Measurements from ENCODE around the gene PSMG1. TPM values are rescaled to one million over a fixed set of nuclear protein-coding genes. Genes with fewer than 3 reads are reported as not detected.
"Not testable (repeated sequence)": the region's sequence is repeated elsewhere in the genome, so short reads cannot be mapped to it uniquely, and the experiment has no call there.

PSMG1 gene
- total and polyA plus RNA-seq, 5 experiments from 2014 or later = 10.7 to 39.0 (median 27.3) TPM

GRCh38 chr21:39150316-39150715 lies 32.9 kb downstream of the PSMG1 start:
- no peaks in the 10 kb centered on the region for H3K9me3 Mint-ChIP-seq
- H3K27me3 Mint-ChIP-seq = peaks cover 2 to 10% (median 3%) of the 10 kb centered on the region in 5 donors
- no peak for ATAC-seq
- no peaks in the 10 kb centered on the region for H3K36me3 Mint-ChIP-seq
- H3K4me3 Mint-ChIP-seq = no peak overlapping the region
- no peak for DNase-seq
- no peak overlapping the region for H3K27ac Mint-ChIP-seq
- POLR2A ChIA-PET = no interaction called here
- H3K4me1 Mint-ChIP-seq = no peaks in the 10 kb centered on the region

GRCh38 chr21:39149882-39150281 lies 33.4 kb downstream of the PSMG1 start:
- H3K4me1 Mint-ChIP-seq = no peaks in the 10 kb centered on the region
- no peak for DNase-seq
- H3K9me3 Mint-ChIP-seq = peaks cover 0 to 3% (median 0%) of the 10 kb centered on the region in 9 donors
- peaks cover 0 to 10% (median 3%) of the 10 kb centered on the region in 5 donors for H3K27me3 Mint-ChIP-seq
- no peak overlapping the region for H3K27ac Mint-ChIP-seq
- no peak for ATAC-seq
- POLR2A ChIA-PET = no interaction called here
- peaks cover 0 to 3% (median 0%) of the 10 kb centered on the region in 3 donors for H3K36me3 Mint-ChIP-seq
- no peak overlapping the region for H3K4me3 Mint-ChIP-seq

GRCh38 chr21:39148975-39149374 lies 34.3 kb downstream of the PSMG1 start:
- H3K27me3 Mint-ChIP-seq = peaks cover 0 to 10% (median 3%) of the 10 kb centered on the region in 5 donors
- no peaks in the 10 kb centered on the region for H3K4me1 Mint-ChIP-seq

GRCh38 chr21:39144191-39144590 lies 39.1 kb downstream of the PSMG1 start:
- Mint-ChIP-seq H3K4me1 (no peaks in the 10 kb centered on the region), H3K27me3 (peaks cover 0 to 2% (median 0%) of the 10 kb centered on the region in 5 donors), H3K36me3 (peaks cover 0 to 4% (median 0%) of the 10 kb centered on the region in 3 donors), H3K27ac (no peak overlapping the region), H3K9me3 (peaks cover 0 to 5% (median 0%) of the 10 kb centered on the region in 9 donors), H3K4me3 (no peak overlapping the region)
- DNase-seq (no peak), ATAC-seq (no peak)
- POLR2A ChIA-PET = no interaction called here

More at GRCh38 chr21:39148975-39149374, 34.3 kb downstream of the PSMG1 start:
- Mint-ChIP-seq H3K4me3 (no peak overlapping the region), H3K9me3 (peaks cover 0 to 5% (median 0%) of the 10 kb centered on the region in 9 donors), H3K36me3 (peaks cover 0 to 4% (median 0%) of the 10 kb centered on the region in 3 donors), H3K27ac (no peak overlapping the region)
- POLR2A ChIA-PET = no interaction called here
- DNase-seq (no peak), ATAC-seq (no peak)

- Mint-ChIP-seq H3K27ac (peak overlapping the region in 1 of 10 donors; percentile 47), H3K9me3 (peaks cover 0 to 5% (median 0%) of the 10 kb centered on the region in 9 donors), H3K27me3 (peaks cover 0 to 4% (median 2%) of the 10 kb centered on the region in 5 donors), H3K36me3 (peaks cover 0 to 4% (median 0%) of the 10 kb centered on the region in 3 donors), H3K4me3 (no peak overlapping the region), H3K4me1 (no peaks in the 10 kb centered on the region)
- no peak for ATAC-seq
- POLR2A ChIA-PET = no interaction called here
- DNase-seq = no peak
Measured at GRCh38 chr21:39142972-39143371, 40.3 kb downstream of the PSMG1 start.

- no peak for DNase-seq
- peaks cover 0 to 4% (median 0%) of the 10 kb centered on the region in 3 donors for H3K36me3 Mint-ChIP-seq
- POLR2A ChIA-PET = no interaction called here
Measured at GRCh38 chr21:39141502-39141901, 41.7 kb downstream of the PSMG1 start.

GRCh38 chr21:39137248-39138178 lies 45.7 kb downstream of the PSMG1 start:
- DNase-seq = no peak

More at GRCh38 chr21:39141502-39141901, 41.7 kb downstream of the PSMG1 start:
- Mint-ChIP-seq H3K4me1 (no peaks in the 10 kb centered on the region), H3K9me3 (peaks cover 0 to 5% (median 0%) of the 10 kb centered on the region in 9 donors), H3K27ac (no peak overlapping the region), H3K27me3 (peaks cover 0 to 4% (median 2%) of the 10 kb centered on the region in 5 donors), H3K4me3 (no peak overlapping the region)
- ATAC-seq = no peak

GRCh38 chr21:39136711-39137110 lies 46.5 kb downstream of the PSMG1 start:
- H3K27ac Mint-ChIP-seq = no peak overlapping the region
- no peaks in the 10 kb centered on the region for H3K4me1 Mint-ChIP-seq
- H3K36me3 Mint-ChIP-seq = no peaks in the 10 kb centered on the region
- POLR2A ChIA-PET = no interaction called here
- peaks cover 0 to 1% (median 0%) of the 10 kb centered on the region in 9 donors for H3K9me3 Mint-ChIP-seq
- DNase-seq (no peak), ATAC-seq (no peak)
- no peak overlapping the region for H3K4me3 Mint-ChIP-seq
- peaks cover 0 to 4% (median 2%) of the 10 kb centered on the region in 5 donors for H3K27me3 Mint-ChIP-seq

More at GRCh38 chr21:39137248-39138178, 45.7 kb downstream of the PSMG1 start:
- Mint-ChIP-seq H3K36me3 (no peaks in the 10 kb centered on the region), H3K27me3 (peaks cover 0 to 4% (median 2%) of the 10 kb centered on the region in 5 donors), H3K9me3 (no peaks in the 10 kb centered on the region), H3K4me1 (no peaks in the 10 kb centered on the region), H3K27ac (no peak overlapping the region), H3K4me3 (no peak overlapping the region)
- POLR2A ChIA-PET = no interaction called here
- no peak for ATAC-seq

- POLR2A ChIA-PET, ATAC-seq: not testable (repeated sequence)
Measured at GRCh38 chr21:39136138-39136537, 47.1 kb downstream of the PSMG1 start.

GRCh38 chr21:39134288-39134810 lies 48.9 kb downstream of the PSMG1 start:
- Mint-ChIP-seq H3K9me3 (peaks cover 0 to 1% (median 0%) of the 10 kb centered on the region in 9 donors), H3K4me3 (no peak overlapping the region), H3K36me3 (peaks cover 0 to 2% (median 0%) of the 10 kb centered on the region in 3 donors), H3K4me1 (no peaks in the 10 kb centered on the region), H3K27ac (no peak overlapping the region), H3K27me3 (peaks cover 0 to 2% (median 2%) of the 10 kb centered on the region in 5 donors)
- ATAC-seq (no peak), DNase-seq (no peak)
- POLR2A ChIA-PET = no interaction called here

More at GRCh38 chr21:39136138-39136537, 47.1 kb downstream of the PSMG1 start:
- not testable (repeated sequence) for H3K36me3 Mint-ChIP-seq, H3K4me3 Mint-ChIP-seq, H3K27me3 Mint-ChIP-seq, H3K9me3 Mint-ChIP-seq, DNase-seq, H3K4me1 Mint-ChIP-seq
- H3K27ac Mint-ChIP-seq = peak overlapping the region in 1 of 10 donors; percentile 49

GRCh38 chr21:39132248-39132647 lies 51.0 kb downstream of the PSMG1 start:
- Mint-ChIP-seq H3K9me3 (peaks cover 0 to 1% (median 0%) of the 10 kb centered on the region in 9 donors), H3K36me3 (peaks cover 0 to 2% (median 0%) of the 10 kb centered on the region in 3 donors), H3K27me3 (no peaks in the 10 kb centered on the region), H3K4me1 (no peaks in the 10 kb centered on the region), H3K27ac (no peak overlapping the region), H3K4me3 (no peak overlapping the region)
- no peak for ATAC-seq
- no peak for DNase-seq
- POLR2A ChIA-PET = no interaction called here

GRCh38 chr21:39131791-39132190 lies 51.5 kb downstream of the PSMG1 start:
- H3K27me3 Mint-ChIP-seq = no peaks in the 10 kb centered on the region
- peaks cover 0 to 2% (median 0%) of the 10 kb centered on the region in 3 donors for H3K36me3 Mint-ChIP-seq
- H3K4me3 Mint-ChIP-seq = no peak overlapping the region
- POLR2A ChIA-PET = no interaction called here
- no peak for ATAC-seq
- H3K27ac Mint-ChIP-seq = no peak overlapping the region
- peaks cover 0 to 1% (median 0%) of the 10 kb centered on the region in 9 donors for H3K9me3 Mint-ChIP-seq
- H3K4me1 Mint-ChIP-seq = no peaks in the 10 kb centered on the region
- no peak for DNase-seq

- Mint-ChIP-seq H3K27ac (peak overlapping the region in 1 of 10 donors; percentile 68), H3K27me3 (no peaks in the 10 kb centered on the region), H3K9me3 (peaks cover 0 to 13% (median 3%) of the 10 kb centered on the region in 9 donors), H3K4me1 (no peaks in the 10 kb centered on the region), H3K4me3 (no peak overlapping the region), H3K36me3 (peaks cover 0 to 2% (median under 1%) of the 10 kb centered on the region in 3 donors)
- POLR2A ChIA-PET = no interaction called here
- ATAC-seq = no peak
- no peak for DNase-seq
Measured at GRCh38 chr21:39127506-39127905, 55.7 kb downstream of the PSMG1 start.
